Activated T-helper 2 cell treated with anti-CD3 and anti-CD28 coated beads, Interferon-gamma antibody, Interleukin-2, Interleukin-4, amounts not matched to agents 10 μg/mL and 5 μg/mL and 100 μg/mL, durations not matched to agents 14 hours and 24 hours and 36 hours (primary cell): Measurements from ENCODE around the gene GALM. TPM values are rescaled to one million over a fixed set of nuclear protein-coding genes. Genes with fewer than 3 reads are reported as not detected.
"Not testable (repeated sequence)": the region's sequence is repeated elsewhere in the genome, so short reads cannot be mapped to it uniquely, and the experiment has no call there.

Experiments used
- DNase-seq: peaks from one replicate; pipeline ENCODE4 v3.0.0; 2021; ENCODE audit warnings: low spot score
- H3K27ac Mint-ChIP-seq: one replicate; pipeline ENCODE4 v1.8.0; 2021; ENCODE audit warnings: mixed read lengths
- H3K27me3 Mint-ChIP-seq: one replicate; pipeline ENCODE4 v1.8.0; 2021; ENCODE audit warnings: low read depth, mixed read lengths
- H3K36me3 Mint-ChIP-seq: one replicate; pipeline ENCODE4 v1.8.0; 2021; ENCODE audit warnings: low read depth, mixed read lengths
- H3K4me1 Mint-ChIP-seq: one replicate; pipeline ENCODE4 v1.8.0; 2021; ENCODE audit warnings: low read depth, mixed read lengths
- H3K4me3 Mint-ChIP-seq: one replicate; pipeline ENCODE4 v1.8.0; 2021; ENCODE audit warnings: low read depth, mild to moderate bottlenecking, moderate library complexity, mixed read lengths
- H3K9me3 Mint-ChIP-seq: one replicate; pipeline ENCODE4 v1.8.0; 2021; ENCODE audit warnings: mixed read lengths
- intact Hi-C: fragments of 100-400 bp; cut with micrococcal nuclease; formaldehyde crosslinking; loops from one replicate; pipeline ENCODE4 v1.15.1; 2023
- total RNA-seq: library from RNA; stranded (reverse); gene quantifications from 2 replicates; pipeline ENCODE4 v1.2.3, GENCODE V29; 2022

GALM gene
- total RNA-seq, 1 donor from 2014 or later: 42.1 TPM

DNA sequence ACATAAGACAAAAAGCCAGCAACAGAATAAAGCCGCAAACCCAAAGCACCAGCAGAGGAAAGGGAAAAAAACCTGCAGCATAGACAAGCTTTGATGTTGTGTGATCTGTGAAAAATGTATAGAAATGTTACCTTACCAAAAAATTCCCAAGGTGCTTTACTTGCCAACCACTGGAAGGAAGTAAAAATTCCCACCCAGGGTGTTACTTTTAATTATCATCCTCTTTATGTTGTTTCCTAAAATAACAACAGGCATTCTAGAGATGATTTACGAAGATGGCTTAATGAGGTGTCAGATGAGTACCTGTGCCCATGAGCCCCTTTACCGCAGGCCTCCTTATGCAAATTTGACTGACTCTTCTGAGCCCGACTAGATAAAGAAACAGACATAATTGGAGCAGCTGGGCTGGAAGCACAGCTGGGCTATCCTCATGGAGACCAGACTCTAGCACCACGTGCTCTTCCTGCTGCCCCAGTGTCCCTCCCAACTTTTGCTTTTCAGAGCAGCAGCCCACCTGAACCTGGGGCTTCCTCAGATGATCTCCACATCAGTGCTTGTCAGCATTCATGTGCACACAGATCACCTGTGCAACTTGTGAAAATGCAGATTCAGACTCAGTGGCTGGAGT lies 43.8 kb downstream of the GALM start:
- no peak overlapping the region for H3K4me3 Mint-ChIP-seq
- peak overlapping the region; percentile 81 for H3K27ac Mint-ChIP-seq
- H3K4me1 Mint-ChIP-seq: peaks cover 61% of the 10 kb centered on the region
- H3K36me3 Mint-ChIP-seq: peaks cover 75% of the 10 kb centered on the region
- DNase-seq: no peak
- H3K27me3 Mint-ChIP-seq: no peaks in the 10 kb centered on the region
- intact Hi-C loops: loop anchor here (2.0 kb wide), 1 partner anchor 19 kb away; no protein-coding TSS in a partner anchor
- H3K9me3 Mint-ChIP-seq: peaks cover 5% of the 10 kb centered on the region

DNA sequence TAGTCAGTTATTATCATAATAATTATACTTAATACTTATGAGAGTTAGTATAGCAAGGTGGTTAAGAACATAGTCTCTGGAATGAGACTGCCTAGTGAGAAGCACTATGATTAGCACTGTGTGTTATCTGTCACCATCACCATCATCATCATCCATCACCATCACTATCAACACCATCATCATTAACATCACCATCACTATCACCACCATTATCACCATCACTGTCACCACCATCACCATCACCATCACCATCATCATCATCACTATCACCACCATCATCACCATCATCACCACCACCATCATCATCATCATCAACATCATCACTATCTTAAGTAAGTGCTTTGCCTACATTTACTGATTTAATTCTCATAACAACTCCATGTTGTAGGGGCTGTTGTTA lies 45.6 kb downstream of the GALM start:
- DNase-seq: no peak
- Mint-ChIP-seq H3K27ac (no peak overlapping the region), H3K4me1 (peaks cover 65% of the 10 kb centered on the region), H3K9me3 (peaks cover 5% of the 10 kb centered on the region), H3K36me3 (peaks cover 82% of the 10 kb centered on the region), H3K4me3 (no peak overlapping the region), H3K27me3 (no peaks in the 10 kb centered on the region)
- intact Hi-C loops: no loop called here

DNA sequence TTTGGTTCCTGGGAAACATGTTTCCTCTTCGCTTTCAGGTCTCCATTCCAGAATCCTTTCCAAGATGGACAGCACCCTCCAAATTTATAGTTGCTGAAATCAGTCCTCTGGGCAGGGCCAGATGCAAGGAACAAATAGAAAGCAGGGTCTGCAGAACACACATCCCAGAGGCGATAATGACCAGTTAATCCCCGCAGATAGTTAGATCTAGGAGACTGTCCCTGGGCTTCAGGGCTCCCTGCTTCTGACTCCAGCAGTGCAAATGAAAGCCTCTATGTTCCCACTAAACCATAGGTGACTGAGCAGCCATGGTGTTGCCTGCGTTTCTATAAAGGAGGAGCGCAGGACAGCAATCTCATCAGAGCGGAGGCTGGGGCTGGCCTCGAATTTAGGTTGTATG lies 46.5 kb downstream of the GALM start:
- peaks cover 80% of the 10 kb centered on the region for H3K36me3 Mint-ChIP-seq
- peak overlapping the region; percentile 8 for H3K27ac Mint-ChIP-seq
- no peak overlapping the region for H3K4me3 Mint-ChIP-seq
- no peak for DNase-seq
- H3K27me3 Mint-ChIP-seq: no peaks in the 10 kb centered on the region
- intact Hi-C loops: no loop called here
- peaks cover 5% of the 10 kb centered on the region for H3K9me3 Mint-ChIP-seq
- peaks cover 58% of the 10 kb centered on the region for H3K4me1 Mint-ChIP-seq

DNA sequence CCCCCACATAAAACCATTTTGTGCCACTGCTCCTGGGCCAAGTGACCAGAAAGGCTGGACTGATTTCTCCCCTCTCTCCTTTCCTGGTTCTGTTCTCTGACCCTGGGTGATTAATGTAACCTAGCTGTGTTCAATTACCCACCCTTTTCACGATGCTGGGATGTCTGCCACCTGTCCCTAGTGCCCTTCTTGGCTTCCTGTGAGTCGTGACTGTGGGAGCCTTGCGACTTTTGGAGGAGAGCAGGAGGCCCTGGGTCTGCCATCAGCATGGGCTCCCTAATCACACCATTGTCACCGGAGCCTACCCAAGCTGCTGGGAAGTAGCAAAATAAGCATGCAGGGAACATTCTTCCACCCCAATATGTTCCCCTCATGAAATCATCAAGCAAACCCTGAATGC lies 47.0 kb downstream of the GALM start:
- H3K36me3 Mint-ChIP-seq: peaks cover 83% of the 10 kb centered on the region
- H3K4me3 Mint-ChIP-seq: no peak overlapping the region
- DNase-seq: no peak
- peak overlapping the region; percentile 57 for H3K27ac Mint-ChIP-seq
- H3K27me3 Mint-ChIP-seq: no peaks in the 10 kb centered on the region
- intact Hi-C loops: no loop called here
- peaks cover 56% of the 10 kb centered on the region for H3K4me1 Mint-ChIP-seq
- peaks cover 5% of the 10 kb centered on the region for H3K9me3 Mint-ChIP-seq

DNA sequence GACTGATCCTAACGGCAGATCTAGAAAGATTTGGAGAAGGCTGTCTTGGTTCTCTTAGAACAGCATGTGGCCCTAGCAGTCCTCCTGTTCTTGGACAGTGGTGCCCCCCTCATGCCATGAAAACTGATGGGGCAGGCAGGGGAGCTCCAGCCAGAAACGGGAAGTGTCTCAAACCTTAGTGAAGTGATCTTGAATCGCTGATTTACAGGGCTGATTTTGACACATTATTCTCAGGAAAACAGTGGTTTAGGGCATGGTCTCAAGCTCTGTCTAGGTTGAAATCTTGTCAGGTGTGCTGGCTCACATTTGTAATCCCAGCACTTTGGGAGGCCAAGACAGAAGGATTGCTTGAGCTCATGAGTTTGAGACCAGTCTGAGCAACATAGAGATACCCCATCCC lies 47.4 kb downstream of the GALM start:
- intact Hi-C loops: no loop called here
- H3K9me3 Mint-ChIP-seq: peaks cover 5% of the 10 kb centered on the region
- no peaks in the 10 kb centered on the region for H3K27me3 Mint-ChIP-seq
- peak overlapping the region; percentile 57 for H3K27ac Mint-ChIP-seq
- no peak overlapping the region for H3K4me3 Mint-ChIP-seq
- H3K4me1 Mint-ChIP-seq: peaks cover 55% of the 10 kb centered on the region
- DNase-seq: no peak
- H3K36me3 Mint-ChIP-seq: peaks cover 87% of the 10 kb centered on the region

DNA sequence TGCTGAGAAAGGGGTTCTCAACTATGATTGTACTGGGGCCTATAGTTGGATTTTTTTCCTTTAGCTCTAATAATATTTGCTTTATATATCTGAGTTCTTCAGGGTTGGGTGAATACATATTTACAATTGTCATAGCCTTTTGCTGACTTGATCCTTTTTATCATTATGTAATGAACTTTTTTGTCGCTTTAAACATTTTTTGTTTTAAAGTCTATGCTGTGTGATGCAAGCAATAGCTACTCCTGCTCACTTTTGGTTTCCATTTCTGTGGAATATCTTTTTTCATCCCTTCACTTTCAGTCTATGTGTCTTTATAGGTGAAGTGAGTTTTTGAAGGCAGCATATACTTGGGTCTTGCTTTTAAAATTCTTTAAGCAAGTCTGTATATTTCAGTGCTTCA lies 49.0 kb downstream of the GALM start:
- H3K9me3 Mint-ChIP-seq, H3K27me3 Mint-ChIP-seq, intact Hi-C loops, DNase-seq, H3K4me3 Mint-ChIP-seq: not testable (repeated sequence)
- Mint-ChIP-seq H3K36me3 (peaks cover 85% of the 10 kb centered on the region), H3K4me1 (peaks cover 42% of the 10 kb centered on the region), H3K27ac (peak overlapping the region; percentile 74)

DNA sequence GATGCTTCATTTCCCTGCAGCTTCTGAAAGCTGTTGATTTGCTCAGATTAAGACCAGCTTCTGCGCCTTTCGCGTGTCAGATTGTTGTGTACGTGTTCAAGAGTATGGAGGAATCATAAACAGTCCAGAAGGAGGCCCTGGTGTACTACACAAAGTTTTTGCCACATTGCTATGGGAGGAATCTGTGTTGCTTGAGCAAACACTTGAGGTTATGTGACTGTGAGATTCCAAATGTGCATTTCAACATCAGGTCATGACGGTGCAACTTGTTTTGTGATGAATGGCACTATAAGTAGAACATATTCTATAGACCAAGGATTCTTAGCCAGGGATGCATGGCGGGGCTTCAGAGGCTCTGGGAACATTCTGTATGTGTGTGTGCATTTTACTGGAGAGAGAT lies 50.3 kb downstream of the GALM start:
- DNase-seq: no peak
- Mint-ChIP-seq H3K27me3 (no peaks in the 10 kb centered on the region), H3K4me3 (no peak overlapping the region), H3K27ac (peak overlapping the region; percentile 43), H3K36me3 (peaks cover 85% of the 10 kb centered on the region), H3K4me1 (peaks cover 47% of the 10 kb centered on the region), H3K9me3 (peaks cover 10% of the 10 kb centered on the region)
- intact Hi-C loops: no loop called here

DNA sequence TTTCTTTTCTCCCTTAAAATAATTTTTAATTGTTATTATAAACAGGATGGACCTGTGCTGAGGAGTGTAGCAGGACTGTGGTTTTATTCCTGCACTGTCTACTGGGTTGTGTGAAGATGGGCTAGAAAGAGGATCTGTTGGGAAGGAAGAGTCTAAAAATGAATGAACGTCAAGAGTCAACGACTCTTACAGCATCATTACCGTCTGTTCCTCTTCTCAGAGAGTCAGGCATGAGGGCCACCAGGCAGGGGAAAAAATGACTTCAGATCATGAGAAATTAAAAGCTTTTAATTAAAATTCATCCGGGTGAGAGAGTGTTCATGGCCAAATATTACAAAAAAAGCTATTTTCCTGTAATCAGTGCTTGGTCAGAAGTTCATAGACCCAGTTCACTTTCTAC lies 52.7 kb downstream of the GALM start:
- Mint-ChIP-seq H3K36me3 (peaks cover 73% of the 10 kb centered on the region), H3K4me1 (peaks cover 51% of the 10 kb centered on the region), H3K27me3 (no peaks in the 10 kb centered on the region), H3K9me3 (peaks cover 5% of the 10 kb centered on the region), H3K4me3 (no peak overlapping the region), H3K27ac (no peak overlapping the region)
- intact Hi-C loops: no loop called here
- DNase-seq: no peak

DNA sequence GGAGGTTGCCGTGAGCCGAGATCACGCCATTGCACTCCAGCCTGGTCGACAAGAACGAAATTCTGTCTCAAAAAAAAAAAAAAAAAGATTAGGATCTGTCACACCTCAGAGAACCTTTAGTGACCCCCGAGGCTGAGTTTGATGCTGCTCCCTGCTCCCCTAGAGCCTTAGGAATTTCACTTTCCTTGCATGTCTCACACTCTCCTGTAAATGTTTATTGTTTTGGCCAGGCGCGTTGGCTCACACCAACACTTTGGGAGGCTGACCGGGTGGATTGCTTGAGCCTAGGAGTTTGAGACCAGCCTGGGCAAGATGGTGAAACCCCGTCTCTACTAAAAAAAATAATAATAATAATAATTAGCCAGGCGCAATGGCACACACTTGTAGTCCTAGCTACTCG lies 53.8 kb downstream of the GALM start:
- Mint-ChIP-seq H3K9me3 (peaks cover 5% of the 10 kb centered on the region), H3K27ac (no peak overlapping the region), H3K27me3 (no peaks in the 10 kb centered on the region), H3K36me3 (peaks cover 71% of the 10 kb centered on the region), H3K4me3 (no peak overlapping the region), H3K4me1 (peaks cover 52% of the 10 kb centered on the region)
- intact Hi-C loops: loop anchor here (10.0 kb wide), 1 partner anchor 405 kb away; no protein-coding TSS in a partner anchor
- no peak for DNase-seq

DNA sequence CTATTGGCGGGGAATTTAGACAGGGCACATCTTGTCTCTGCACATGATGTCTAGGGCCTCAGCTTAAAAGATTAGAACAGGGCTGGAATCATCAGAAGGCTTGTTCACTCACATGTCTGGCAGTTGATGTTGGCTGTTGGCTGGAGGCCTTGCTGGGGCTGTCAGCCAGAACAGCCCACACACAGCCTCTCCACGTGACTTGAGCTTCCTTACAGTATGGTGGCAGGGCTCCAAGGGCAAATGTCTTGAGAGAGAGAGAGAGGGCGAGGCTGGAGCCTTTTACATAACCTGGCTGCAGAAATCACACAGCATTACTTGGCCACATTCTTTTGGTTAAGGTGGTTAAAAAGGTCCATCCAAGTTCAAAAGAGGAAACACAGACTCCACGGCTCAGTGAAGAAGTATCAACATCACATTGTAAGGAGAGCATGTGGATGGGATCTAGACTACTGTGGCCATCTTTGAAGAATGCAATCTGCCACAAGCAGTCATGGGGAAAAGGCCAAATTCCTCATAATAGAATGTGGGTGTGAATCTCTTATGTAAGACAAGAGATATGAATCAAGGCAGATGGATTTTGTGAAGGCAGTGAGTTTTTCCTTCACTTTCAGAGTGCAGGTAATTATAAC lies 54.8 kb downstream of the GALM start:
- no peak overlapping the region for H3K4me3 Mint-ChIP-seq
- no peak for DNase-seq
- peaks cover 50% of the 10 kb centered on the region for H3K4me1 Mint-ChIP-seq
- H3K27ac Mint-ChIP-seq: peak overlapping the region; percentile 38
- H3K9me3 Mint-ChIP-seq: peaks cover 5% of the 10 kb centered on the region
- no peaks in the 10 kb centered on the region for H3K27me3 Mint-ChIP-seq
- intact Hi-C loops: loop anchor here (10.0 kb wide), 1 partner anchor 406 kb away; no protein-coding TSS in a partner anchor
- peaks cover 68% of the 10 kb centered on the region for H3K36me3 Mint-ChIP-seq

DNA sequence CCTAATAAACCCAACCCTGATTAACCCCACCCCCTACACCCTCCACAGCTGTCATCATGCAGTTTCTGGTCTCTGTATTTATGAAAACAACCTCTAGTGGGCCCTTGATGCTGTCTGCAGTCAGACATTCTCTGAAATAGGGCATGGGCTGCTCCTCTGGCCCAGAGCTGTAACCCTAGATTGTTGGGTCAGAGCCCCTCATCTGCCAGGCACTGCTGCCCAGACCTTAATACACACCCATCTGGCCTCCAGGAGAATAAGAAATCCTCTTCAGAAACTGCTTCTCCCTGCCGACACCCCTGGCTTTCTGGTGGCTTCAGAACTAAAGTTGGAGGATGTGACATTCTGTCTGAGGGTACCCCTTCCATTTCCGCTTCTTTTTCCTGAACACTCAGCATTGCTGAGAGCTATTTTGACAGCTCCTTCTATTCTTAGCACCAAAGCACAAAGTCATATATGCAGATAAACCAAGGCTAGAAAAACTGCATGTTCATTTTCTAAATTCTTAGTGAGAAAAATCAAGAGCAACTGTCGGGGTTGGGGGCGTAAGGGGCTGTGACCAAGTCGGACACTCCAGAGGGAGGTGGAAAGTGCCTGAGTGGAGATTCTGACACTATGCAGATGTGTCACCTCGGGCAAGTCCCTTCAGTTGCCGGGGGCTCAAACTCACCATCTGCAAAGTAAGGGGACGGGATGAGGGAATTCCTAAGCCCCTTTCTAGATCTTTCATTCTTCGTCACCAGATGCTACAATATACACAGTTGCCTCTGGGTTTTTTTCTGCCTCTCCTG lies 56.6 kb downstream of the GALM start:
- no peak for DNase-seq
- Mint-ChIP-seq H3K9me3 (peaks cover 5% of the 10 kb centered on the region), H3K4me1 (peaks cover 48% of the 10 kb centered on the region), H3K27ac (peak overlapping the region; percentile 88), H3K4me3 (peak overlapping the region; percentile 65), H3K27me3 (no peaks in the 10 kb centered on the region), H3K36me3 (peaks cover 55% of the 10 kb centered on the region)
- intact Hi-C loops: loop anchor here (1.0 to 10.0 kb wide), 8 partner anchors 32 to 408 kb away; partner anchors contain the start of gene GALM

DNA sequence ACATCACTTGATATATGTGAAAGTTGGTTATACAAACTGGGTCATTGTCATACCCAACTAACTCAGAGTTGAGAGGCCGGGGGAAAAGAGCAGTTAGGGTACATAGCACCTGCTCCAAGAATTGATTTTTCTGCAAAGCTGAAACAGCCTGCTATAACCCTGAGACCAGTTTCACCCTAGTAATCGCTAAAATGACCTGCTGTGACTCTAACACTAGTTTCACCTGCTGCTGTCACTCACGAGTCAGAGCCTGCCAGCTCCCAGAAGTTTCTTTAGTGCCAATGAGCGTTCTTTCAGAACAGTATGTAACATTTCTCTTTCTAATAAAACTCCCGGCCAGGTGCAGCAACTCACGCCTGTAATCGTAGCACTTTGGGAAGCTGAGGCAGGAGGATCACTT lies 57.3 kb downstream of the GALM start:
- H3K27me3 Mint-ChIP-seq: no peaks in the 10 kb centered on the region
- no peak for DNase-seq
- H3K9me3 Mint-ChIP-seq: peaks cover 5% of the 10 kb centered on the region
- peaks cover 50% of the 10 kb centered on the region for H3K4me1 Mint-ChIP-seq
- intact Hi-C loops: loop anchor here (1.0 to 10.0 kb wide), 5 partner anchors 32 to 408 kb away; partner anchors contain the start of gene GALM
- peak overlapping the region; percentile 65 for H3K4me3 Mint-ChIP-seq
- peak overlapping the region; percentile 88 for H3K27ac Mint-ChIP-seq
- H3K36me3 Mint-ChIP-seq: peaks cover 52% of the 10 kb centered on the region

DNA sequence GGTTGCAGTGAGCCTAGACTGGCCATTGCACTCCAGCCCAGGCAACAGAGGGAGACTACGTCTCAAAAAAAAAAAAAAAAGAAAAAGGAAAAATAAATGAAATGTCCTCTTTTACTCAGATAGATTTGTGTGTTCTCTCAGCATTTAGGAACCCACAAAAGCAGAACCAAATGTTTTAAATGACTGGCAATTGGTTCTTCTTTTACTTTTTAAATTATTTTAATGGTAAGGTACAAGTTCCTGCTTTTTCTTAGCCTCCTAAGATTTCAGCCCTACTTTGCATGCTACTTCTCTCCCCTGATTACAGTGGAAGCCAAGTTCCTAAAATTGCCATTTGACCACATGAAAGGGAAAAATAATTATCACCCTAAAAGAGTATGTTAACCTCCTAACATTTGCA lies 61.7 kb downstream of the GALM start:
- peaks cover 25% of the 10 kb centered on the region for H3K4me1 Mint-ChIP-seq
- H3K9me3 Mint-ChIP-seq: no peaks in the 10 kb centered on the region
- no peak for DNase-seq
- H3K27ac Mint-ChIP-seq: no peak overlapping the region
- peaks cover 40% of the 10 kb centered on the region for H3K36me3 Mint-ChIP-seq
- H3K4me3 Mint-ChIP-seq: no peak overlapping the region
- no peaks in the 10 kb centered on the region for H3K27me3 Mint-ChIP-seq
- intact Hi-C loops: loop anchor here (10.0 kb wide), 1 partner anchor 413 kb away; no protein-coding TSS in a partner anchor
